ENCODE results near the gene ADGRF5. TPM values are rescaled to one million over a fixed set of nuclear protein-coding genes. Genes with fewer than 3 reads are reported as not detected.

ADGRF5 gene
- total and polyA plus RNA-seq, 10 of the 15 experiments (the other 5 are each of a cell fraction or from before 2014, with no cell fraction given) = 0.01 to 0.13 TPM; not detected in 8

GRCh38 chr6:46900266-46900665, 21.5 kb downstream of the ADGRF5 start (continued):
- TF ChIP-seq REST (IDR thresholded peaks at IDR 0.05; ENCODE audit: low read depth, low read length) = no peak
- TF ChIP-seq FOXM1 (IDR thresholded peaks at IDR 0.05; ENCODE audit: low read depth, low read length) = no peak

GRCh38 chr6:46899659-46900058, 22.1 kb downstream of the ADGRF5 start:
- Histone ChIP-seq H4K20me1 (ENCODE audit: control insufficient read depth, insufficient read depth) (no peaks in the 10 kb centered on the region), H3K36me3 (ENCODE audit: control insufficient read depth in 2 of 2, insufficient read depth in 2 of 2, low read length in 1 of 2) (no peaks in the 10 kb centered on the region), H3K79me2 (ENCODE audit: control insufficient read depth, insufficient read depth, low read length) (no peaks in the 10 kb centered on the region), H3K4me3 (no peak overlapping the region), H3K9ac (ENCODE audit: control insufficient read depth, insufficient read depth, low read length) (no peak overlapping the region), H3K9me3 (replicated peaks; ENCODE audit: control insufficient read depth, insufficient read depth, low read length) (no peaks in the 10 kb centered on the region), H3K27me3 (replicated peaks in 1 of 2; ENCODE audit: control insufficient read depth in 2 of 2, insufficient read depth in 2 of 2, low read length in 1 of 2) (no peaks in the 10 kb centered on the region; a peak in 2 of 4 replicates), H3K4me2 (ENCODE audit: control insufficient read depth, insufficient read depth) (no peak overlapping the region), H3K27ac (ENCODE audit: control insufficient read depth, insufficient read depth) (no peak overlapping the region), H3K4me1 (ENCODE audit: control insufficient read depth, insufficient read depth, low read length) (no peaks in the 10 kb centered on the region), H2AFZ (ENCODE audit: control insufficient read depth, low read depth, low read length) (no peak overlapping the region)
- ChIA-PET SMC1A (ENCODE audit: uncharacterized antibody, unreplicated experiment) (no interaction called here), RAD21 (ENCODE audit: unreplicated experiment) (no interaction called here), POLR2A (no interaction called here), CTCF (interaction anchor here (0.9 kb wide), 1 partner anchor 28 kb away, joined by 3 read pairs; no protein-coding TSS in a partner anchor)
- FAIRE-seq (no peak), DNase-seq (ENCODE audit: low read depth, low spot score) (no peak), ATAC-seq (no peak)
- no TSS peak for BruUV-seq (replicated peaks)
- intact Hi-C loops (cut with micrococcal nuclease; ENCODE audit: unreplicated experiment) = no loop called here
- 24% methylated on average over 4 of the region's 4 CpGs for WGBS (ENCODE audit: insufficient coverage, insufficient replicate concordance, low lambda C conversion rate, missing lambda C conversion rate)
- in situ Hi-C loops (cut with MboI) = no loop called here
- TF ChIP-seq SUPT20H (IDR thresholded peaks at IDR 0.05; ENCODE audit: borderline replicate concordance, control insufficient read depth, low read depth, low read length) (no peak), BACH1 (IDR thresholded peaks at IDR 0.05; ENCODE audit: borderline replicate concordance) (no peak), CHD2 (IDR thresholded peaks at IDR 0.05; ENCODE audit: borderline replicate concordance, low read depth, low read length) (no peak), RELA (IDR thresholded peaks at IDR 0.05; ENCODE audit: borderline replicate concordance, partially characterized antibody) (no peak), CBX5 (IDR thresholded peaks at IDR 0.05; ENCODE audit: low read depth) (no peak), NR2C1 (IDR thresholded peaks at IDR 0.05) (no peak)

Measured in GM12878 (cell line).